HepG2 (cell line): ENCODE measurements around the gene NUP54. TPM values are rescaled to one million over a fixed set of nuclear protein-coding genes. Genes with fewer than 3 reads are reported as not detected.
A peak's percentile ranks its signal among the peaks of the same experiment; 100 is the strongest.

Experiments used
- AHDC1 ChIP-seq: sonication (generic); formaldehyde crosslinking; IDR thresholded peaks from 2 replicates; pipeline ENCODE4 v1.5.1; 2020; ENCODE audit warnings: mild to moderate bottlenecking, missing genetic modification reagents, borderline replicate concordance
- ARNT2 ChIP-seq: sonication (generic); formaldehyde crosslinking; IDR thresholded peaks from 2 replicates; pipeline ENCODE4 v1.8.0; 2022; ENCODE audit warnings: mild to moderate bottlenecking, low read depth, missing genetic modification reagents, moderate library complexity
- BRCA1 ChIP-seq: sonication (generic); formaldehyde crosslinking; IDR thresholded peaks from 2 replicates; pipeline ENCODE4 v1.4.0; 2020; ENCODE audit warnings: missing genetic modification reagents
- E2F1 ChIP-seq: sonication (generic); formaldehyde crosslinking; IDR thresholded peaks from 2 replicates; pipeline ENCODE4 v1.5.0; 2020; ENCODE audit warnings: missing genetic modification reagents
- FOSL1 ChIP-seq: sonication (generic); formaldehyde crosslinking; IDR thresholded peaks from 2 replicates; pipeline ENCODE4 v1.9.0; 2021; ENCODE audit warnings: missing genetic modification reagents, borderline replicate concordance
- HNF4A ChIP-seq: sonication (generic); formaldehyde crosslinking; IDR thresholded peaks from 2 replicates; pipeline ENCODE4 v1.4.0; 2020; ENCODE audit warnings: missing genetic modification reagents
- KDM3A ChIP-seq: IDR thresholded peaks from 2 replicates; pipeline ENCODE4 v1.6.1; 2018; ENCODE audit warnings: low read depth, missing compliant biosample characterization
- MZF1 ChIP-seq: sonication (generic); formaldehyde crosslinking; IDR thresholded peaks from 2 replicates; pipeline ENCODE4 v1.8.1; 2023; ENCODE audit warnings: mild to moderate bottlenecking, missing genetic modification reagents, borderline replicate concordance
- NBN ChIP-seq: fragments of 450-650 bp; conservative IDR thresholded peaks from 2 replicates; pipeline ENCODE4 v1.6.1; 2017
- NCOR1 ChIP-seq: fragments of 200-600 bp; sonication (generic); IDR thresholded peaks from 2 replicates; pipeline ENCODE4 v1.7.0; 2017; ENCODE audit warnings: antibody characterized with exemption, low read length, borderline replicate concordance
- NR2F2 ChIP-seq: IDR thresholded peaks from 2 replicates; pipeline ENCODE4 v1.6.1; 2012; ENCODE audit warnings: low read depth, inconsistent platforms, borderline replicate concordance
- PRPF4 ChIP-seq: fragments of 200-400 bp; formaldehyde crosslinking; IDR thresholded peaks from 2 replicates; pipeline ENCODE4 v1.6.1; 2016; ENCODE audit warnings: low read length, low read depth; ENCODE audit not compliant: poor library complexity, severe bottlenecking
- PTBP1 ChIP-seq: fragments of 200-400 bp; formaldehyde crosslinking; IDR thresholded peaks from 2 replicates; pipeline ENCODE4 v1.6.1; 2018; ENCODE audit warnings: low read length, low read depth; ENCODE audit not compliant: poor library complexity, severe bottlenecking
- SNAPC2 ChIP-seq: sonication (generic); formaldehyde crosslinking; IDR thresholded peaks from 2 replicates; pipeline ENCODE4 v1.8.1; 2022; ENCODE audit warnings: mild to moderate bottlenecking, missing genetic modification reagents
- SP5 ChIP-seq: IDR thresholded peaks from 2 replicates; pipeline ENCODE4 v1.6.1; 2016; ENCODE audit warnings: low read depth, borderline replicate concordance
- THAP7 ChIP-seq: sonication (generic); formaldehyde crosslinking; IDR thresholded peaks from 2 replicates; pipeline ENCODE4 v1.8.1; 2023; ENCODE audit warnings: mild to moderate bottlenecking, missing genetic modification reagents
- ZGPAT ChIP-seq: IDR thresholded peaks from 2 replicates; pipeline ENCODE4 v1.6.1; 2016; ENCODE audit warnings: mild to moderate bottlenecking
- ZNF124 ChIP-seq: sonication (generic); formaldehyde crosslinking; IDR thresholded peaks from 2 replicates; pipeline ENCODE4 v1.4.0; 2020; ENCODE audit warnings: missing genetic modification reagents
- ZNF430 ChIP-seq: sonication (generic); formaldehyde crosslinking; IDR thresholded peaks from 2 replicates; pipeline ENCODE4 v1.9.0; 2021; ENCODE audit warnings: mild to moderate bottlenecking, missing genetic modification reagents
- ZNF510 ChIP-seq: sonication (generic); formaldehyde crosslinking; IDR thresholded peaks from 2 replicates; pipeline ENCODE4 v1.4.0; 2020; ENCODE audit warnings: low read depth, mild to moderate bottlenecking, missing genetic modification reagents
- ZNF747 ChIP-seq: sonication (generic); formaldehyde crosslinking; IDR thresholded peaks from 2 replicates; pipeline ENCODE4 v1.8.1; 2023; ENCODE audit warnings: missing genetic modification reagents, mild to moderate bottlenecking, borderline replicate concordance
- polyA plus RNA-seq, 8 experiments: library from polyadenylated mRNA; depleted of rRNA in 3 of 8; stranded (reverse) in 7 of 8; unstranded in 1 of 8; fragments of >200 nt; fragmentation: Illumina TruSeq in 4 of 8; extraction: Trizol in 4 of 8; gene quantifications; 2 replicates each; pipeline versions ENCODE4 v1.2.1 to v1.2.3, GENCODE V29; 2011 to 2016; ENCODE audit warnings: low read depth in 4 of 8, missing spikeins in 1 of 8, mixed read lengths in 1 of 8; ENCODE audit not compliant: insufficient read depth in 1 of 8
- total RNA-seq, 5 experiments: library from RNA; depleted of rRNA; stranded (reverse); fragments of >200 nt; fragmentation: Illumina TruSeq; extraction: Trizol; gene quantifications; 2 replicates each; pipeline ENCODE4 v1.2.3, GENCODE V29; 2016; ENCODE audit warnings: low read depth in 1 of 5

NUP54 gene
- total and polyA plus RNA-seq, 2 of the 13 experiments (the other 11 are each of a cell fraction or from before 2014, with no cell fraction given) = 36.1 to 69.3 TPM

GRCh38 chr4:76148142-76148865 lies at the start of gene NUP54 (continued):
- no peak for TF ChIP-seq AHDC1
- TF ChIP-seq ZNF747 (CRISPR knock-in tag) = peak; percentile 97
- no peak for TF ChIP-seq MZF1
- TF ChIP-seq PTBP1 = no peak
- no peak for TF ChIP-seq NBN
- TF ChIP-seq ZNF124 (CRISPR knock-in tag) = peak; percentile 75
- TF ChIP-seq FOSL1 (CRISPR knock-in tag) = 0 out of 2 replicates have a peak, but pooled peaks have one; percentile 18
- TF ChIP-seq ARNT2 = peak; percentile 94
- TF ChIP-seq ZGPAT (CRISPR knock-in tag) = peak; percentile 91
- peak; percentile 83 for TF ChIP-seq E2F1 (CRISPR knock-in tag)
- TF ChIP-seq BRCA1 (CRISPR knock-in tag) = peak; percentile 88; the same call in 1 of the 2 replicates
- TF ChIP-seq NR2F2 = peak; percentile 31; the same call in 1 of the 2 replicates
- peak; percentile 88; the same call in 1 of the 2 replicates for TF ChIP-seq ZNF430
- peak; percentile 65; the same call in 1 of the 2 replicates for TF ChIP-seq SP5 (CRISPR knock-in tag)
- peak; percentile 19; the same call in 1 of the 2 replicates for TF ChIP-seq NCOR1
- TF ChIP-seq HNF4A (CRISPR knock-in tag) = no peak
- peak; percentile 78; the same call in 1 of the 2 replicates for TF ChIP-seq SNAPC2 (CRISPR knock-in tag)
- TF ChIP-seq PRPF4 = no peak
- TF ChIP-seq ZNF510 = no peak; the same call in 1 of the 2 replicates
- 0 out of 2 replicates have a peak, but pooled peaks have one; percentile 63 for TF ChIP-seq THAP7
- TF ChIP-seq KDM3A (CRISPR knock-in tag) = peak; percentile 70; the same call in 1 of the 2 replicates
